HepG2 (cell line): ENCODE measurements around the gene C22orf31. TPM values are rescaled to one million over a fixed set of nuclear protein-coding genes. Genes with fewer than 3 reads are reported as not detected.

Source experiments
- ARNT ChIP-seq: fragments of 450-650 bp; IDR thresholded peaks from 2 replicates; pipeline ENCODE4 v1.6.1; 2017
- ATF1 ChIP-seq: IDR thresholded peaks from 2 replicates; pipeline ENCODE4 v1.6.1; 2016; ENCODE audit warnings: mild to moderate bottlenecking, control low read depth
- DNMT1 ChIP-seq: sonication (generic); formaldehyde crosslinking; IDR thresholded peaks from 2 replicates; pipeline ENCODE4 v1.5.1; 2020; ENCODE audit warnings: mild to moderate bottlenecking, missing genetic modification reagents
- FOXP4 ChIP-seq: sonication (generic); formaldehyde crosslinking; IDR thresholded peaks from 2 replicates; pipeline ENCODE4 v1.4.0; 2020; ENCODE audit warnings: missing genetic modification reagents
- GTF2F1 ChIP-seq: fragments of 150-350 bp; IDR thresholded peaks from 2 replicates; pipeline ENCODE4 v1.6.1; 2014; ENCODE audit warnings: low read length
- MATR3 ChIP-seq: sonication (generic); formaldehyde crosslinking; IDR thresholded peaks from 2 replicates; pipeline ENCODE4 v1.4.0; 2020; ENCODE audit warnings: missing genetic modification reagents
- MLX ChIP-seq: IDR thresholded peaks from 2 replicates; pipeline ENCODE4 v1.6.1; 2016
- MNT ChIP-seq: fragments of 450-650 bp; IDR thresholded peaks from 2 replicates; pipeline ENCODE4 v1.6.1; 2016
- NCOA2 ChIP-seq: sonication (generic); formaldehyde crosslinking; IDR thresholded peaks from 2 replicates; pipeline ENCODE4 v1.8.0; 2022; ENCODE audit warnings: inconsistent platforms
- NFAT5 ChIP-seq: sonication (generic); formaldehyde crosslinking; IDR thresholded peaks from 2 replicates; pipeline ENCODE4 v1.4.0; 2020; ENCODE audit warnings: missing genetic modification reagents
- NFATC3 ChIP-seq: sonication (generic); formaldehyde crosslinking; IDR thresholded peaks from 2 replicates; pipeline ENCODE4 v1.5.1; 2020; ENCODE audit warnings: mild to moderate bottlenecking, missing genetic modification reagents
- PPARG ChIP-seq: conservative IDR thresholded peaks from 2 replicates; pipeline ENCODE4 v1.6.1; 2016; ENCODE audit warnings: missing biosample characterization, missing genetic modification reagents
- SAP130 ChIP-seq: IDR thresholded peaks from 2 replicates; pipeline ENCODE4 v1.6.1; 2016; ENCODE audit warnings: low read depth
- SOX5 ChIP-seq: IDR thresholded peaks from 2 replicates; pipeline ENCODE4 v1.6.1; 2016; ENCODE audit warnings: borderline replicate concordance
- ZIK1 ChIP-seq: sonication (generic); formaldehyde crosslinking; IDR thresholded peaks from 2 replicates; pipeline ENCODE4 v1.5.0; 2020; ENCODE audit warnings: mild to moderate bottlenecking, low read depth, missing genetic modification reagents, borderline replicate concordance
- ZMYM2 ChIP-seq: sonication (generic); formaldehyde crosslinking; IDR thresholded peaks from 2 replicates; pipeline ENCODE4 v1.8.0; 2022; ENCODE audit warnings: mild to moderate bottlenecking, missing genetic modification reagents
- ZNF12 ChIP-seq: sonication (generic); formaldehyde crosslinking; IDR thresholded peaks from 2 replicates; pipeline ENCODE4 v1.5.0; 2020; ENCODE audit warnings: missing genetic modification reagents
- ZNF382 ChIP-seq: sonication (generic); formaldehyde crosslinking; IDR thresholded peaks from 2 replicates; pipeline ENCODE4 v1.5.0; 2020; ENCODE audit warnings: missing genetic modification reagents, mild to moderate bottlenecking, borderline replicate concordance
- ZNF782 ChIP-seq: sonication (generic); formaldehyde crosslinking; IDR thresholded peaks from 2 replicates; pipeline ENCODE4 v1.4.0; 2020; ENCODE audit warnings: missing genetic modification reagents, mild to moderate bottlenecking, borderline replicate concordance
- ZSCAN12 ChIP-seq: sonication (generic); formaldehyde crosslinking; IDR thresholded peaks from 2 replicates; pipeline ENCODE4 v1.9.0; 2021; ENCODE audit warnings: mild to moderate bottlenecking, missing genetic modification reagents
- ZUFSP ChIP-seq: sonication (generic); formaldehyde crosslinking; IDR thresholded peaks from 2 replicates; pipeline ENCODE4 v1.9.0; 2021; ENCODE audit warnings: missing genetic modification reagents, mild to moderate bottlenecking, borderline replicate concordance
- polyA plus RNA-seq, 8 experiments: library from polyadenylated mRNA; depleted of rRNA in 3 of 8; stranded (reverse) in 7 of 8; unstranded in 1 of 8; fragments of >200 nt; fragmentation: Illumina TruSeq in 4 of 8; extraction: Trizol in 4 of 8; gene quantifications; 2 replicates each; pipeline versions ENCODE4 v1.2.1 to v1.2.3, GENCODE V29; 2011 to 2016; ENCODE audit warnings: low read depth in 4 of 8, missing spikeins in 1 of 8, mixed read lengths in 1 of 8; ENCODE audit not compliant: insufficient read depth in 1 of 8
- total RNA-seq, 5 experiments: library from RNA; depleted of rRNA; stranded (reverse); fragments of >200 nt; fragmentation: Illumina TruSeq; extraction: Trizol; gene quantifications; 2 replicates each; pipeline ENCODE4 v1.2.3, GENCODE V29; 2016; ENCODE audit warnings: low read depth in 1 of 5

The C22orf31 gene
- total and polyA plus RNA-seq, 2 of the 13 experiments (the other 11 are each of a cell fraction or from before 2014, with no cell fraction given), result not detected

- TF ChIP-seq MNT, result no peak
- peak; percentile 39; the same call in 1 of the 2 replicates for TF ChIP-seq PPARG (CRISPR knock-in tag)
- peak; percentile 14; the same call in 1 of the 2 replicates for TF ChIP-seq SAP130 (CRISPR knock-in tag)
- TF ChIP-seq GTF2F1, result no peak
- no peak for TF ChIP-seq NFAT5 (CRISPR knock-in tag)
- TF ChIP-seq ZNF782 (CRISPR knock-in tag), result no peak
- no peak for TF ChIP-seq DNMT1 (CRISPR knock-in tag)
- TF ChIP-seq ARNT, result no peak
- TF ChIP-seq ZUFSP, result no peak
- peak; percentile 60 for TF ChIP-seq FOXP4
- no peak for TF ChIP-seq NFATC3
- 0 out of 2 replicates have a peak, but pooled peaks have one; percentile 51 for TF ChIP-seq NCOA2 (CRISPR knock-in tag)
- TF ChIP-seq MLX (CRISPR knock-in tag), result no peak
- TF ChIP-seq MATR3 (CRISPR knock-in tag), result no peak
- no peak for TF ChIP-seq ATF1 (CRISPR knock-in tag)
- TF ChIP-seq ZNF12 (CRISPR knock-in tag), result no peak
- TF ChIP-seq ZSCAN12 (CRISPR knock-in tag), result no peak
- TF ChIP-seq ZMYM2, result no peak
- no peak for TF ChIP-seq ZIK1 (CRISPR knock-in tag)
- no peak for TF ChIP-seq ZNF382 (CRISPR knock-in tag)
- TF ChIP-seq SOX5, result no peak; the same call in 1 of the 2 replicates
These were observed 31.5 kb downstream of the C22orf31 start (continued) for GRCh38 chr22:29030016-29030617.
